IPS DF 6.9 (cell line): ENCODE results near the gene XRCC1.
"Not testable (repeated sequence)": the region's sequence is repeated elsewhere in the genome, so short reads cannot be mapped to it uniquely, and the experiment has no call there.

Experiments
- DNase-seq: peaks from one replicate; pipeline ENCODE4 v3.0.0-alpha.2; 2013; ENCODE audit warnings: low read depth, low spot score
- H3K27ac ChIP-seq: one replicate; pipeline ENCODE4 v1.5.1; 2013; ENCODE audit warnings: low read length, control low read depth
- H3K27me3 ChIP-seq: 2 replicates; pipeline ENCODE4 v1.6.1; 2013; ENCODE audit warnings: mild to moderate bottlenecking, low read length; ENCODE audit not compliant: control insufficient read depth, insufficient read depth
- H3K36me3 ChIP-seq: 2 replicates; pipeline ENCODE4 v1.6.1; 2013; ENCODE audit warnings: low read length; ENCODE audit not compliant: control insufficient read depth, insufficient read depth
- H3K4me1 ChIP-seq: 2 replicates; pipeline ENCODE4 v1.6.1; 2013; ENCODE audit warnings: low read length; ENCODE audit not compliant: control insufficient read depth, insufficient read depth
- H3K4me3 ChIP-seq: 2 replicates; pipeline ENCODE4 v1.5.1; 2013; ENCODE audit warnings: mild to moderate bottlenecking, low read length
- H3K9me3 ChIP-seq: 2 replicates; pipeline ENCODE4 v1.6.1; 2013; ENCODE audit warnings: low read length, inconsistent platforms; ENCODE audit not compliant: control insufficient read depth, insufficient read depth
- WGBS: extraction: QIAGEN DNeasy Blood & Tissue Kit; methylation state at CpG from one replicate; pipeline ENCODE4 v1.1.7; 2013; ENCODE audit warnings: mixed read lengths, missing lambda C conversion rate; ENCODE audit not compliant: insufficient read length, insufficient coverage; 5-methylcytosine and 5-hydroxymethylcytosine counted together

Gene XRCC1

DNA sequence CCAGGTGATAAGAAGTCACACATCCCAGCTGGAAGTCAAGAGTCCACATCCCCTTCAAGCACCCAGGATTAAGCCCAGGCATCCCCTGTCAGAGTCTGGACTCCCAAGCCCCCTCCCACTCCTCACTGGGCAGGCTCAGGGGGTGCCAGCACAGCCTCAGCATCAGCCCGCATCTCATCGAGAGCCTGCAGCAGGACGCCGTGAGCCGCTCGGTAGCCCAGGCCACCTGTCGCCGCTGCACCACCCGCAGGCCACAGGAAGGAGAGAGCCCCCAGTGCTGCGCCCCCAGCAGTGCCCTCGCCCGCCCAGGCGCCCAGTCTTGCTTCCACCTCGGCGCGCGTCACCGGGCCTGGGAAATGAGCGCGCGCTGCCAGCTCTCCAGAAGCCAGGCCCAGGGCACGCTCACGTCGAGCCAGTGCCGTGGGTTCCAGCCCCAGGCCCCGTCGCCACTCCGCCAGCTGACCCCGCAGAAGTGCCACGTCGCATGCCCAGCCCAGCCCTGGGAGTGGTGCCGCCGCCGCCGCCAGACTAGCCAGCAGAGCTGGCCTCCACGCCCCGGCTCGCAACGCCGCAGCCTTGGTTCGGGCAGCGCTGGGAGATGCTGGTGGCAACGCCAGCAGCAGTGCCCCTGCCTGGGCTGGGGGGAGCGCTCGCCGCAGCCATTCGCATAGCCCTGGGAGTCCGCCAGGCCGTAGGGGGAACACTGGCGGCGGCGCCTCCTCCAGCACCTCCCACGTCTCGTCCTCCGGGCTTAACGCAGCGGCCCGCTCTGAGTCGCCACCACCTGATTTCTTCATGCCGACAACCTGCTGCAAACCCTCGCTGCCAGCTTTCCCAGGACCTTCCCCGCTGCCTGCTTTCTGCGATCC is 16.8 kb upstream of the XRCC1 start:
- Histone ChIP-seq H3K4me3 (no peak overlapping the region), H3K27ac (no peak overlapping the region), H3K36me3 (peaks cover 15% of the 10 kb centered on the region), H3K27me3 (no peaks in the 10 kb centered on the region), H3K9me3 (no peaks in the 10 kb centered on the region), H3K4me1 (no peaks in the 10 kb centered on the region)
- WGBS: no CpG with 5 or more reads among the region's 63 CpGs
- DNase-seq: no peak

DNA sequence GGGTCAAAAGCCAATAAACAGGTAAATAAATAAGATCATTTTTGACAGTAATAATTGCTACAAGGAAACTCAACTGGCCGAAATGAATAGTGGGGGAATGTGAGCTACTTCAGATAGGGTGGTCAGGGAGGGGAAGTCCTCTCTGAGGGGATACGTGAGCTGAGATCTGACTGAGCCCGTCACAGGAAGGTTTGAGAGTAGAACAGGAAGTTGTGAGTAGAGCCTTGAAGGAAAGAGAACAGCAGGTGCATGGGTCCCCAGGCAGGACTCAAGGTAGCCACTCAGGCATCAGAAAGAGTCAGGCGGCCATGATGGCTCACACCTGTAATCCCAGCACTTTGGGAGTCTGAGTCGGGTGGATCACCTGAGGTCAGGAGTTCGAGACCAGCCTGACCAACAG is 14.4 kb upstream of the XRCC1 start:
- H3K4me3 ChIP-seq: no peak overlapping the region
- H3K27me3 ChIP-seq: no peaks in the 10 kb centered on the region
- no peak overlapping the region for H3K27ac ChIP-seq
- H3K9me3 ChIP-seq: no peaks in the 10 kb centered on the region
- no CpG with 5 or more reads among the region's 6 CpGs for WGBS
- H3K36me3 ChIP-seq: peaks cover 15% of the 10 kb centered on the region
- no peak for DNase-seq
- H3K4me1 ChIP-seq: no peaks in the 10 kb centered on the region

DNA sequence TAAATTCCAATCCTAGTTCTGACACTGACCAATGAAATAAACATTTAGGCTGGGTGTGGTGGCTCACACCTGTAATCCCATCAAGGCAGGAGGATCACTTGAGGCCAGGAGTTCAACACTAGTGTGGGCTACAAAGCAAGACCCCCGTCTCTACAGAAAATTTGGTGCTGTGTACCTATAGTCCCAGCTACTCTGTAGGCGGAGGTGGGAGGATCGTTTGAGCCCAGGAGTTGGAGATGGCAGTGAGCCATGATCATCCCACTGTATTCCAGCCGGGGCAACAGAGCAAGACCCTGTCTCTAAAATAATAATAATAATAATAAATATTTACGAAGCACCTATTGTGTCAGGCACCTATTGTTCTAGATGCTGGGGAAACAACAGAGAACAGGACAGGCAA is 13.9 kb upstream of the XRCC1 start:
- no peaks in the 10 kb centered on the region for H3K27me3 ChIP-seq
- no CpG with 5 or more reads among the region's 5 CpGs for WGBS
- no peak overlapping the region for H3K27ac ChIP-seq
- H3K36me3 ChIP-seq: peaks cover 15% of the 10 kb centered on the region
- no peak overlapping the region for H3K4me3 ChIP-seq
- no peak for DNase-seq
- no peaks in the 10 kb centered on the region for H3K9me3 ChIP-seq
- H3K4me1 ChIP-seq: no peaks in the 10 kb centered on the region

DNA sequence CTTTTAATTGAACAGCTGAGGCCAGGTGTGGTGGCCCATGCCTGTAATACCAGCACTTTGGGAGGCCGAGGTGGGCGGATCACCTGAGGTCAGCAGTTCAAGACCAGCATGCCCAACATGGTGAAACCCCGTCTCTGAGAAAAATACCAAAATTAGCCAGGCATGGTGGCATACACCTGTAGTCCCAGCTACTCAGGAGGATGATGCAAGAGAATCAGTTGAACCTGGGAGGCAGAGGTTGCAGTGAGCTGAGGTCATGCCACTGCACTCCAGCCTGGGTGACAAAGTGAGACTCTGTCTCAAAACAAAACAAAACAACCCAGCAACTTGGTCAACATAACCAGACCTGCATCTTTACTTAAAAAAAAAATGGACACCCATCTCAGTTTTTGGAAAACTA is 11.7 kb upstream of the XRCC1 start:
- H3K9me3 ChIP-seq, H3K27ac ChIP-seq, H3K4me1 ChIP-seq, H3K27me3 ChIP-seq, DNase-seq, H3K36me3 ChIP-seq, H3K4me3 ChIP-seq: not testable (repeated sequence)
- no CpG with 5 or more reads among the region's 3 CpGs for WGBS

DNA sequence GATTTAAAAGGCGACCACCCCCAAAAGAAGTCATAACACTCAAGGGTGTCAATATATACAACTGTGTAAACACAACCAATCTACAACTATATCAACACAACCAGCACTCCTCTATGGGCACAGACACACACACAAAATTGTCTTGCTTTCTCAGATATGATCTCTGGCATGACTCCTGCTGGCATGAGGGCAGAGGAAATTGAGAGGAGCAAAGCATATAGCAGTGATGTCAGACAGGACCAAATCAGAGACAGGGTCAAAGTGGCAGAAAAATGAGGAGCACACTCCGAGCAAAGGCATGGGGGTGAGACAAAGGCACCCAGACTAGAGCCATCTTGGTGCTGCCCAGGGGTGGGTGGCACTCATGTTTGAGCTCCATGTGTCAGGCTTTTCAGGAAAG is 11.0 kb upstream of the XRCC1 start:
- H3K27me3 ChIP-seq: no peaks in the 10 kb centered on the region
- no peak for DNase-seq
- H3K4me3 ChIP-seq: no peak overlapping the region
- no peaks in the 10 kb centered on the region for H3K9me3 ChIP-seq
- H3K36me3 ChIP-seq: no peaks in the 10 kb centered on the region
- no CpG with 5 or more reads among the region's 2 CpGs for WGBS
- H3K27ac ChIP-seq: no peak overlapping the region
- no peaks in the 10 kb centered on the region for H3K4me1 ChIP-seq

DNA sequence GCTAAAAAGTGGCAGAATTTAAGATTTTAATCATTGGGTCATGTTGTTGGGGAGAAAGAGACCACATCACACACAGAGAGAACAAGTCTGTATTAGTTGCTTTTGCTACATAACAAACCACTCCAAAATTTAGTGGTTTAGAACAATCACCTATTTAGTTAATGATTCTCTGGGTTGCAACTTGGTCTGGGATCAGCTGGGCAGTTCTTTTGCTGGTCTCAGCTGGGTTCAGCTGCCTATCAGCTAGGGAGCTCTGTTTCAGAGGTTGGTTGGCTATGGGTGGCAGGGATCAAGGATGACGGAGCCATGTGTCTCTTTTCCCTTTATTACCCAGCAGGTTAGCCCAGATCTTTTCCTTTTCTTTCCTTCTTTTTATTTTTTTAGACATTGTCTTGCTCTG is 9.2 kb upstream of the XRCC1 start:
- Histone ChIP-seq H3K4me3 (no peak overlapping the region), H3K9me3 (no peaks in the 10 kb centered on the region), H3K4me1 (no peaks in the 10 kb centered on the region), H3K27ac (no peak overlapping the region), H3K27me3 (no peaks in the 10 kb centered on the region), H3K36me3 (no peaks in the 10 kb centered on the region)
- WGBS: no CpG with 5 or more reads among the region's 1 CpG
- DNase-seq: no peak

DNA sequence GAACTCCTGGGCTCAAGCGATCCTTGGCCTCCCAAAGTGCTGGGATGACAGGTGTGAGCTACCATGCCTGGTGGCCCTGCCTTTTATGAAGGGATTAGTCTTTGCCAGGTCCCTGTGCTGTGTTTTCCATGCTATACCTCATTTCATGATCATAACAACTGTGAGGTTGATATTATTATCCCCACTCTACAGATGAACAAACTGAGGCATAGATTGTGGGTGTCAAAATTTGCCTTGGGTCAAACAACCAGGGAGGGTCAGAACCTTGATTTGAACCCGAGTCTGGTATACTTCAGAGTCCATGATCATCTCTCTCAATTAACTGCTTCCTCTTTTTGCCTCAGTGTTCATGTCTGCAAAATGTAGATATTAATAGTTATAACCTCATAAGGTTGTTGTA is 7.2 kb upstream of the XRCC1 start:
- H3K36me3 ChIP-seq: no peaks in the 10 kb centered on the region
- WGBS: no CpG with 5 or more reads among the region's 2 CpGs
- no peak overlapping the region for H3K4me3 ChIP-seq
- no peaks in the 10 kb centered on the region for H3K4me1 ChIP-seq
- no peaks in the 10 kb centered on the region for H3K27me3 ChIP-seq
- H3K27ac ChIP-seq: no peak overlapping the region
- no peak for DNase-seq
- H3K9me3 ChIP-seq: no peaks in the 10 kb centered on the region

DNA sequence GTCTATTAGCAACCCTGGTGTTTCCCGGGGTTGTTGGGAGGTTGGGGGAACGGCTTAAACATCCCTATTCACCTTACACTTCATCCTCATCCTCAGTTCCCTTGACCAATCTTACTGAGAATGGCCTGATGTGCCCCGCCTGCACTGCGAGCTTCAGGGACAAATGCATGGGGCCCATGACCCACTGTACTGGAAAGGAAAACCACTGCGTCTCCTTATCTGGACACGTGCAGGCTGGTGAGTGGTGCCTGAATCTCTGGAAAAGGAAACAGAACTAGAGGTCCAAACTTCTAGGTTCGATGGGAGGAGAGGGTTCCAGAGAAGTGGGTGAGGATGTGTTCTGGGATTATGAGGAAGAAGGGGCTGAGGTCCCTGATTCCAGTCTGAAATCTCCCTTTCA is 6.1 kb upstream of the XRCC1 start:
- Histone ChIP-seq H3K27me3 (no peaks in the 10 kb centered on the region), H3K4me3 (no peak overlapping the region), H3K9me3 (no peaks in the 10 kb centered on the region), H3K36me3 (no peaks in the 10 kb centered on the region), H3K27ac (no peak overlapping the region), H3K4me1 (0 out of 2 replicates have a peak, but pooled peaks cover under 1% of the 10 kb centered on the region)
- no peak for DNase-seq
- no CpG with 5 or more reads among the region's 7 CpGs for WGBS

DNA sequence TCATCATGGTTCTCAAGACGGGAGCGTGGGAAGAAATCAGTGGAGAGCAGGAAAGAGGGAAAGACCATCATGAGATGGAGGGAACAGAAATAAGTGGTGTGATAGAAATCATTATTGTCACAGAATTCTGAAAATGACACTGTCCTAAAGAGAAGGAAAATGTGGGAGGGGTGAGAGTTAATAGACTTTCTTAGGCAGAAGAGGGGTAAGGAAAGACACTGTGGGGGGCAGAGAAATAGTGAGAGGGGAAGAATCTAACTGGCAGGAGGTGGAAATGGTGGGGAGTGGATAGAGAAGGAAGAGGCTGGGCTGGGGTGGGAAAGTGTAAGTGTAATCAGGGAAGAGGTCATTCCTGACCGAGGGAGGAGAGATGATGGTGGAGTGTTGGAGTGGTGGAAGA is 3.5 kb upstream of the XRCC1 start:
- H3K36me3 ChIP-seq: no peaks in the 10 kb centered on the region
- 100% methylated on average over 1 of the region's 3 CpGs for WGBS
- DNase-seq: no peak
- 0 out of 2 replicates have a peak, but pooled peaks cover 2% of the 10 kb centered on the region for H3K4me1 ChIP-seq
- H3K4me3 ChIP-seq: no peak overlapping the region
- no peaks in the 10 kb centered on the region for H3K27me3 ChIP-seq
- no peak overlapping the region for H3K27ac ChIP-seq
- H3K9me3 ChIP-seq: no peaks in the 10 kb centered on the region

DNA sequence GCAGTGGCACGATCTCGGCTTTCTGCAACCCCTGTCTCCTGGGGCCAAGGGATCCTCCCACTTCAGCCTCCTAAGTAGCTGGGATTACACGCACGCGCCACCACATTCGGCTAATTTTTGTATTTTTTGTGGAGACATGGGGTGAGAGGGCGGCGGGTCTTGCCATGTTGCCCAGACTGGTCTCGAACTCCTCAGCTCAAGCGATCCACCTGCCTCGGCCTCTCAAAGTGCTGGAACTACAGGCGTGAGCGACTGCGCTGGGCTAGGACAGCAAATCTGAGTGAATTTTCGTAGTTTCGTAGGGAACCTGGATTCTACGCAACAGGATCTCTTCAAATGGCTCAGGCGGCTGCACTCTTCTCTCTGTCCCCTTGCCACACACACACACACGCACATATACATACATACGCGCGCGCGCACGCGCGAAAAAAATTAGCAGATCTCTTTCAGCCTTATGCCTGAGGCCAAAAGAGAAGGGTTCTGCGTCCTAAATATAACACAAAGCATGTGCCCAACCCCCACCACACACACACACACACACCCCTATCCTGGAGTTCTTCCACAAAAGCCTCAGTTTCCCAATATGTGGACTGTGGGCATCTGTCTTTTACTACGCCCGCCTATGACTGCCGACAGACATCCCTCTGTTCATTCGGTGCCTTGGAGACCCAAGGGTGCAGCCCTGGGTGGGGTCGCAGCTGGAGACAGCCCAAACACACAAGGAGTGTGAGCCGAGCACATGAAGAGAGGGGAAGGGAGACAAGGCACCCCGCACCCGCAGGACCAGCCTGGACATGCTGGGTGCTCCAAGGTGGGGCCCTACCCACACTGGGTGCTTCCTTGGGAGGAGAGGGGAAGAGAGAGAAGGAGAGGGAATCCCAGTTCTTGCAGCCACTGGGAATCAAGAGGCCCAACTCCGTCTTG is 890 bp upstream of the XRCC1 start:
- H3K36me3 ChIP-seq: no peaks in the 10 kb centered on the region
- H3K27ac ChIP-seq: no peak overlapping the region
- H3K4me1 ChIP-seq: 0 out of 2 replicates have a peak, but pooled peaks cover 2% of the 10 kb centered on the region
- H3K9me3 ChIP-seq: no peaks in the 10 kb centered on the region
- peak overlapping the region; percentile 7; the same call in 1 of the 2 replicates for H3K4me3 ChIP-seq
- no peak for DNase-seq
- no CpG with 5 or more reads among the region's 37 CpGs for WGBS
- H3K27me3 ChIP-seq: no peaks in the 10 kb centered on the region
